Measurements from ENCODE around the gene C1QTNF12. TPM values are rescaled to one million over a fixed set of nuclear protein-coding genes. Genes with fewer than 3 reads are reported as not detected.

C1QTNF12 gene
- total and polyA plus RNA-seq, 2 of the 8 experiments (the other 6 are each of a cell fraction or from before 2014, with no cell fraction given), result 2.1 to 3.7 TPM

GRCh38 chr1:1243807-1244191 is 2.7 kb downstream of the C1QTNF12 start (continued):
- TF ChIP-seq, protein P1, sequence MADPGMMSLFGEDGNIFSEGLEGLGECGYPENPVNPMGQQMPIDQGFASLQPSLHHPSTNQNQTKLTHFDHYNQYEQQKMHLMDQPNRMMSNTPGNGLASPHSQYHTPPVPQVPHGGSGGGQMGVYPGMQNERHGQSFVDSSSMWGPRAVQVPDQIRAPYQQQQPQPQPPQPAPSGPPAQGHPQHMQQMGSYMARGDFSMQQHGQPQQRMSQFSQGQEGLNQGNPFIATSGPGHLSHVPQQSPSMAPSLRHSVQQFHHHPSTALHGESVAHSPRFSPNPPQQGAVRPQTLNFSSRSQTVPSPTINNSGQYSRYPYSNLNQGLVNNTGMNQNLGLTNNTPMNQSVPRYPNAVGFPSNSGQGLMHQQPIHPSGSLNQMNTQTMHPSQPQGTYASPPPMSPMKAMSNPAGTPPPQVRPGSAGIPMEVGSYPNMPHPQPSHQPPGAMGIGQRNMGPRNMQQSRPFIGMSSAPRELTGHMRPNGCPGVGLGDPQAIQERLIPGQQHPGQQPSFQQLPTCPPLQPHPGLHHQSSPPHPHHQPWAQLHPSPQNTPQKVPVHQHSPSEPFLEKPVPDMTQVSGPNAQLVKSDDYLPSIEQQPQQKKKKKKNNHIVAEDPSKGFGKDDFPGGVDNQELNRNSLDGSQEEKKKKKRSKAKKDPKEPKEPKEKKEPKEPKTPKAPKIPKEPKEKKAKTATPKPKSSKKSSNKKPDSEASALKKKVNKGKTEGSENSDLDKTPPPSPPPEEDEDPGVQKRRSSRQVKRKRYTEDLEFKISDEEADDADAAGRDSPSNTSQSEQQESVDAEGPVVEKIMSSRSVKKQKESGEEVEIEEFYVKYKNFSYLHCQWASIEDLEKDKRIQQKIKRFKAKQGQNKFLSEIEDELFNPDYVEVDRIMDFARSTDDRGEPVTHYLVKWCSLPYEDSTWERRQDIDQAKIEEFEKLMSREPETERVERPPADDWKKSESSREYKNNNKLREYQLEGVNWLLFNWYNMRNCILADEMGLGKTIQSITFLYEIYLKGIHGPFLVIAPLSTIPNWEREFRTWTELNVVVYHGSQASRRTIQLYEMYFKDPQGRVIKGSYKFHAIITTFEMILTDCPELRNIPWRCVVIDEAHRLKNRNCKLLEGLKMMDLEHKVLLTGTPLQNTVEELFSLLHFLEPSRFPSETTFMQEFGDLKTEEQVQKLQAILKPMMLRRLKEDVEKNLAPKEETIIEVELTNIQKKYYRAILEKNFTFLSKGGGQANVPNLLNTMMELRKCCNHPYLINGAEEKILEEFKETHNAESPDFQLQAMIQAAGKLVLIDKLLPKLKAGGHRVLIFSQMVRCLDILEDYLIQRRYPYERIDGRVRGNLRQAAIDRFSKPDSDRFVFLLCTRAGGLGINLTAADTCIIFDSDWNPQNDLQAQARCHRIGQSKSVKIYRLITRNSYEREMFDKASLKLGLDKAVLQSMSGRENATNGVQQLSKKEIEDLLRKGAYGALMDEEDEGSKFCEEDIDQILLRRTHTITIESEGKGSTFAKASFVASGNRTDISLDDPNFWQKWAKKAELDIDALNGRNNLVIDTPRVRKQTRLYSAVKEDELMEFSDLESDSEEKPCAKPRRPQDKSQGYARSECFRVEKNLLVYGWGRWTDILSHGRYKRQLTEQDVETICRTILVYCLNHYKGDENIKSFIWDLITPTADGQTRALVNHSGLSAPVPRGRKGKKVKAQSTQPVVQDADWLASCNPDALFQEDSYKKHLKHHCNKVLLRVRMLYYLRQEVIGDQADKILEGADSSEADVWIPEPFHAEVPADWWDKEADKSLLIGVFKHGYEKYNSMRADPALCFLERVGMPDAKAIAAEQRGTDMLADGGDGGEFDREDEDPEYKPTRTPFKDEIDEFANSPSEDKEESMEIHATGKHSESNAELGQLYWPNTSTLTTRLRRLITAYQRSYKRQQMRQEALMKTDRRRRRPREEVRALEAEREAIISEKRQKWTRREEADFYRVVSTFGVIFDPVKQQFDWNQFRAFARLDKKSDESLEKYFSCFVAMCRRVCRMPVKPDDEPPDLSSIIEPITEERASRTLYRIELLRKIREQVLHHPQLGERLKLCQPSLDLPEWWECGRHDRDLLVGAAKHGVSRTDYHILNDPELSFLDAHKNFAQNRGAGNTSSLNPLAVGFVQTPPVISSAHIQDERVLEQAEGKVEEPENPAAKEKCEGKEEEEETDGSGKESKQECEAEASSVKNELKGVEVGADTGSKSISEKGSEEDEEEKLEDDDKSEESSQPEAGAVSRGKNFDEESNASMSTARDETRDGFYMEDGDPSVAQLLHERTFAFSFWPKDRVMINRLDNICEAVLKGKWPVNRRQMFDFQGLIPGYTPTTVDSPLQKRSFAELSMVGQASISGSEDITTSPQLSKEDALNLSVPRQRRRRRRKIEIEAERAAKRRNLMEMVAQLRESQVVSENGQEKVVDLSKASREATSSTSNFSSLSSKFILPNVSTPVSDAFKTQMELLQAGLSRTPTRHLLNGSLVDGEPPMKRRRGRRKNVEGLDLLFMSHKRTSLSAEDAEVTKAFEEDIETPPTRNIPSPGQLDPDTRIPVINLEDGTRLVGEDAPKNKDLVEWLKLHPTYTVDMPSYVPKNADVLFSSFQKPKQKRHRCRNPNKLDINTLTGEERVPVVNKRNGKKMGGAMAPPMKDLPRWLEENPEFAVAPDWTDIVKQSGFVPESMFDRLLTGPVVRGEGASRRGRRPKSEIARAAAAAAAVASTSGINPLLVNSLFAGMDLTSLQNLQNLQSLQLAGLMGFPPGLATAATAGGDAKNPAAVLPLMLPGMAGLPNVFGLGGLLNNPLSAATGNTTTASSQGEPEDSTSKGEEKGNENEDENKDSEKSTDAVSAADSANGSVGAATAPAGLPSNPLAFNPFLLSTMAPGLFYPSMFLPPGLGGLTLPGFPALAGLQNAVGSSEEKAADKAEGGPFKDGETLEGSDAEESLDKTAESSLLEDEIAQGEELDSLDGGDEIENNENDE (IDR thresholded peaks at IDR 0.05; ENCODE audit: insufficient replicate concordance, low read length), result no peak
